Cardiac muscle cell (in vitro differentiated cells and primary cell): ENCODE data around the gene AMPD3. TPM values are rescaled to one million over a fixed set of nuclear protein-coding genes. Genes with fewer than 3 reads are reported as not detected.

Experiments used
- DNase-seq, 2 donors: peaks; one replicate each; pipeline versions ENCODE4 v3.0.0 to v3.0.0-alpha.2; 2010 to 2017; ENCODE audit warnings: low read depth in 1 of 2, low spot score in 1 of 2
- H3K27ac ChIP-seq: fragments of 200-600 bp; sonication (generic); 2 replicates; pipeline ENCODE4 v1.5.1; 2016
- H3K27me3 ChIP-seq: fragments of 200-600 bp; sonication (generic); 2 replicates; pipeline ENCODE4 v1.6.0; 2016; ENCODE audit warnings: control low read depth
- H3K36me3 ChIP-seq: fragments of 200-600 bp; sonication (generic); 2 replicates; pipeline ENCODE4 v1.5.1; 2016; ENCODE audit warnings: control low read depth
- H3K4me1 ChIP-seq: fragments of 200-600 bp; sonication (generic); 2 replicates; pipeline ENCODE4 v1.8.1; 2017; ENCODE audit warnings: low read depth, mild to moderate bottlenecking, mixed run types
- H3K4me3 ChIP-seq: fragments of 200-600 bp; sonication (generic); 2 replicates; pipeline ENCODE4 v1.5.1; 2016; ENCODE audit warnings: mild to moderate bottlenecking
- H3K9me3 ChIP-seq: fragments of 200-600 bp; sonication (generic); 2 replicates; pipeline ENCODE4 v1.5.1; 2017; ENCODE audit warnings: low read depth, mild to moderate bottlenecking, control low read depth
- polyA plus RNA-seq: library from polyadenylated mRNA; unstranded; fragments of >200 nt; fragmentation: Nextera tagmentation; extraction: Ambion mirVana; gene quantifications from 2 replicates; pipeline ENCODE4 v1.2.1, GENCODE V29; 2016
- total RNA-seq: library from RNA; depleted of rRNA; stranded (reverse); fragments of >200 nt; gene quantifications from 2 replicates; pipeline ENCODE4 v1.2.3, GENCODE V29; 2016
- TF ChIP-seq, protein P1 (sequence below): IDR thresholded peaks from 2 replicates; pipeline ENCODE4 v1.5.1; 2012; ENCODE audit warnings: low read depth, mild to moderate bottlenecking, low read length

AMPD3 gene
- total and polyA plus RNA-seq, 2 experiments from 2014 or later: 2.9 to 3.3 TPM

DNA sequence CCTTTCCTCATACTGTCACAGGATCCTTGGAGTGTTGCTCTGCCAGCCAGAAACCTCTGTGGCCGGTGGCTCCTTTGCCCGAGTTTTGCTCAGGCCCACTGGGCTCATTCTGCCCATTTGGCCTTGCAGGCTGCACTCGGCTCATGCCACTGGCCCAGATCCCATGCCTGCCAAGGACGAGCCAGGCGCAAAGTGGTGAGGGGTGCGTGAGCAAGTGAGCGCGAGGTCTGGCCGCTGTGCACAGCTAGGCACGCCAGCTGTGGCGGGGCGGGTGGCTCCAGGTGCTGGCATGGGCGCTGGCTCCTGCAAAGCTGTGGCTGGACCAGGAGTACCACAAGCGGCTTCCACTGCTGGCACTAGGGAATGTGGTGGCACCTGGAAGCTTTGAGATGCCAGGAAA, 88.7 kb downstream of the AMPD3 start:
- H3K4me3 ChIP-seq: no peak overlapping the region
- H3K4me1 ChIP-seq: peaks cover 6% of the 10 kb centered on the region
- TF ChIP-seq, protein P1, sequence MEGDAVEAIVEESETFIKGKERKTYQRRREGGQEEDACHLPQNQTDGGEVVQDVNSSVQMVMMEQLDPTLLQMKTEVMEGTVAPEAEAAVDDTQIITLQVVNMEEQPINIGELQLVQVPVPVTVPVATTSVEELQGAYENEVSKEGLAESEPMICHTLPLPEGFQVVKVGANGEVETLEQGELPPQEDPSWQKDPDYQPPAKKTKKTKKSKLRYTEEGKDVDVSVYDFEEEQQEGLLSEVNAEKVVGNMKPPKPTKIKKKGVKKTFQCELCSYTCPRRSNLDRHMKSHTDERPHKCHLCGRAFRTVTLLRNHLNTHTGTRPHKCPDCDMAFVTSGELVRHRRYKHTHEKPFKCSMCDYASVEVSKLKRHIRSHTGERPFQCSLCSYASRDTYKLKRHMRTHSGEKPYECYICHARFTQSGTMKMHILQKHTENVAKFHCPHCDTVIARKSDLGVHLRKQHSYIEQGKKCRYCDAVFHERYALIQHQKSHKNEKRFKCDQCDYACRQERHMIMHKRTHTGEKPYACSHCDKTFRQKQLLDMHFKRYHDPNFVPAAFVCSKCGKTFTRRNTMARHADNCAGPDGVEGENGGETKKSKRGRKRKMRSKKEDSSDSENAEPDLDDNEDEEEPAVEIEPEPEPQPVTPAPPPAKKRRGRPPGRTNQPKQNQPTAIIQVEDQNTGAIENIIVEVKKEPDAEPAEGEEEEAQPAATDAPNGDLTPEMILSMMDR: no peak
- no peak overlapping the region for H3K27ac ChIP-seq
- H3K36me3 ChIP-seq: no peaks in the 10 kb centered on the region
- peaks cover 12% of the 10 kb centered on the region for H3K27me3 ChIP-seq
- no peak for DNase-seq
- no peaks in the 10 kb centered on the region for H3K9me3 ChIP-seq

DNA sequence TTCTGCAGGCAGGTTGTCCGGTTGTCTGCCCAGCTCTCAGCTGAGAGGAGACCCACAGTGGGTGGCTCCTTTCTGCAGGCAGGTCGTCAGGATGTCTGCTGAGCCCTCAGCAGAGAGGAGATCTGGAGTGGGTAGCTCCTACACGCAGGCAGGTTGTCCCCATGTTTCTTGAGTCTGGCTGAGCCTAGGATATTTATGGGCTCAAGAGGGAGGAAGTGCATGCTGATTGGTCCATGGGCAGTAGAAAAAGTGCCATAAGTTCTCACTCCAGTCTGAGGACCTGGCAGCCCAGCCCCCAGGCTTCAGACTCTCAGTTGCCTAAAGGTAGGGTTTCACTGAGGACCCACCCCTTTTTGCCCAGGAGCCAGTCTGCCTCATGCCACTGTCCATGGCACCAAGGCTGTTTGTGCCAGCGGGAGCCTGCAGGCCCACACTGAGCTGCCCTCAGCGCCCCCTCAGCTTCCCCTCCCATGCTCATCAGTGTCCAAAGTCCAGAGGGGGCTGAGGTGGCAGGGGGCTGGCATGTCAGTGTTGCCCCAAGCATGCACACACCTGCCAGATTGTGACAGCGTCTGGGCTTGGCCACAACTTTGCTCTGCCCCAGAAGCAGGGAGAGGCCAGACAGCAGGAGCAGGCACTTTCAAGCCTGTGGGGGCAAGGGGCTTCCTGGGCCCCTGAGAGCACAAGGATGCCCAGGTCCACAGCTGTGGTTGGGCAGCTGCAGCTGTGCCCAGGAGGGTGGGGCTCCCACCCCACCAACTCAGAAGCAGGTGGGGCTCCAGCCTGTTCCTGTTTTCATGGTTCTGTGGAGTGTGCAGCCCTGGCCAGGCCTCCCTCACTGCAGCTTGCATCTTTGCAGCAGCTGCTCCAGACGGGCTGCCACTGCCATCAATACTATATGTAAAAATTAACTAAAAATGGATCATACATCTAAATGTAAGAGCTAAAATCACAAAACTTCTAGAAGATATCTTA, 89.7 kb downstream of the AMPD3 start:
- Histone ChIP-seq H3K27ac (no peak overlapping the region), H3K36me3 (no peaks in the 10 kb centered on the region), H3K27me3 (peaks cover 12% of the 10 kb centered on the region), H3K4me1 (peaks cover 4% of the 10 kb centered on the region), H3K4me3 (no peak overlapping the region), H3K9me3 (no peaks in the 10 kb centered on the region)
- TF ChIP-seq, protein P1: no peak
- DNase-seq: no peak

DNA sequence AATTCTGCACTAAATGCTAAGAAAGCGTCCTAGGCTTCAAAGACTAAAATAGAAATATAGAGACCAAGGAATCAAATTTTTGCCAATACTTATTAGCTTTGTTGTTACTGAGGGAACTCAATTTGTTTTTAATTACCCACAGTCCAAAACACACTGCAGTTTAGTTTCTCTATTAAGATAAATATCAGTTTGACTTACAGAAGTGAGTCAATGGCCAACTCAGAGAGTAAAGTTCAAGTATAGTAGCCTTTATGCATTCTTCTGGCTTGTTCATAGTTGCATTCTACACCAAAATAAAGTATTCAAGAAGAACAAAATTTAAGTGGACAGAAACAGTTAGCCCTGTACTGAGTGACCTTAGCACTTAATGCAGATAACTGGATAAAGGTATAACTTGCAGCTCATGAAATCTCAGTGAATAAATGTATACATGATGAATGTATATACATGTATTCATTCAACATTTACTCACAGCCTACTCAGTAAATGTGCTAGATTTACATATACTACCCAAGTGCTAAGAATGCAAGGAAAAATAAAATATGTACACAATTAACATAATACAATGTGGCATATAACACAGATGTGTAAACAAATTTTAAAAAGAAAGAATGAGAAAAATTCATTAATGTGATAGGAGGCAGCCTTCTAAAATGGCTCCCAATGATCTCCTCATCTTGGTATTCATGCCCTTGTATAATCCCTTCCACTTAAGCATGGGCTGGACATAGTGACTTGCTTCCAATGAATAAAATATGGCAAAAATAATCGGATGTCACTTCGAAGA, 95.6 kb downstream of the AMPD3 start:
- Histone ChIP-seq H3K27me3 (peaks cover 12% of the 10 kb centered on the region), H3K36me3 (no peaks in the 10 kb centered on the region), H3K4me1 (no peaks in the 10 kb centered on the region), H3K9me3 (no peaks in the 10 kb centered on the region), H3K27ac (no peak overlapping the region), H3K4me3 (no peak overlapping the region)
- TF ChIP-seq, protein P1: no peak
- DNase-seq: peak in 1 of 2 donors; percentile 23

DNA sequence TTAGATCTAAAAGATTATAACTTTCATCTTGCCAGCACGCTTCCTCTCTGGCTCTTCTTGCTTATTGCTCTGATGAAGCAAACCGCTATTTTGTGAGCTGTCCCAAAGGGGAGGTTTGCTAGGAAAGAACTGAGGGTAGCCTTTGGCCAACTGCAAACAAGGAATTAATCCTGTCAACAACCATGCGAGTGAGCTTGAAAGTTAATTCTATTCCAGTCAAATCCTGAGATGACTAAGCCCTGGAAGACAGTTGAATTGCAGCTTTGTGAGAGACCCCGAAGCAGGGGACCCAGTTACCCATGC, 96.2 kb downstream of the AMPD3 start:
- H3K36me3 ChIP-seq: no peaks in the 10 kb centered on the region
- H3K9me3 ChIP-seq: no peaks in the 10 kb centered on the region
- H3K4me3 ChIP-seq: no peak overlapping the region
- no peak overlapping the region for H3K27ac ChIP-seq
- H3K4me1 ChIP-seq: no peaks in the 10 kb centered on the region
- TF ChIP-seq, protein P1: no peak
- peaks cover 13% of the 10 kb centered on the region for H3K27me3 ChIP-seq
- DNase-seq: no peak

DNA sequence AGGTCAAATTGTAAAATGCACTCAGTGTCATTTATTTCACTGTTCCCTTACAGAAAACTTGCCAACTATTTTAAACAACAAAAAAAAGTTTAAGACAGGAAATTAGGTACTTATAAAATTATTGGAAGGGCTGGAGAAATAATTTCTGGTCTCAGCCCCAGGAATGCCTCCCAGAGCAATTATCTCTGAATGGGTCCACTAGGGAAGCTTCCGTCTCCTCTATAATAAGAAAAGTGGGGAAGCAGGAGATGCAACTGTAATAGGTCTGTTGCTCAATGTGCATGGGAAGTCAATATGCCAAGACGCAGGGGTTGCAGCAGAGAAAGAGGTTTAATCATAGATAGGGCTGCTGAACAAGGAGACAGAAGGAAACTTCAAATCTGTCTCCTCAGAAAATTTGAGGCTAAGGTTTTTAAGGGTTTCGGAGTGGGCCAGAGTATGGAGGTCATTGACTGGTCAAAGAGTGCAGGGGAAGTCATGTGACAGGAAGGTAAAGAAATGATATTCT, 96.8 kb downstream of the AMPD3 start:
- Histone ChIP-seq H3K9me3 (no peaks in the 10 kb centered on the region), H3K36me3 (no peaks in the 10 kb centered on the region), H3K4me3 (no peak overlapping the region), H3K27me3 (peaks cover 15% of the 10 kb centered on the region), H3K27ac (no peak overlapping the region), H3K4me1 (no peaks in the 10 kb centered on the region)
- no peak for DNase-seq
- TF ChIP-seq, protein P1: no peak
